Activated naive CD4-positive, alpha-beta T cell treated with anti-CD3 and anti-CD28 coated beads, Interleukin-2, amount 50 U/mL, for 72 hours (primary cell): ENCODE measurements around the gene ARHGAP23. TPM values are rescaled to one million over a fixed set of nuclear protein-coding genes. Genes with fewer than 3 reads are reported as not detected.

ENCODE experiments used
- ATAC-seq, 2 donors: fragments of 150-1000 bp; cut with Tn5 transposase; 2 replicates each; pipeline ENCODE4 v1.10.0; 2021; ENCODE audit warnings: mild to moderate bottlenecking in 2 of 2, moderate library complexity in 2 of 2
- DNase-seq, 2 donors: peaks; one replicate each; pipeline ENCODE4 v3.0.0; 2021 to 2022; ENCODE audit warnings: low spot score in 2 of 2
- H3K27ac Mint-ChIP-seq, 2 donors: one replicate each; pipeline ENCODE4 v1.8.0; 2022; ENCODE audit warnings: mild to moderate bottlenecking in 2 of 2, mixed read lengths in 2 of 2
- H3K36me3 Mint-ChIP-seq, 2 donors: one replicate each; pipeline ENCODE4 v1.8.0; 2022; ENCODE audit warnings: mixed read lengths in 2 of 2
- H3K9me3 Mint-ChIP-seq, 2 donors: one replicate each; pipeline ENCODE4 v1.8.0; 2022; ENCODE audit warnings: mixed read lengths in 2 of 2
- total RNA-seq, 2 donors: library from RNA; stranded (reverse); gene quantifications; one replicate each; pipeline ENCODE4 v1.2.3, GENCODE V29; 2022

Gene ARHGAP23
- total RNA-seq, 2 donors from 2014 or later = 0.43 to 1.3 TPM

DNA sequence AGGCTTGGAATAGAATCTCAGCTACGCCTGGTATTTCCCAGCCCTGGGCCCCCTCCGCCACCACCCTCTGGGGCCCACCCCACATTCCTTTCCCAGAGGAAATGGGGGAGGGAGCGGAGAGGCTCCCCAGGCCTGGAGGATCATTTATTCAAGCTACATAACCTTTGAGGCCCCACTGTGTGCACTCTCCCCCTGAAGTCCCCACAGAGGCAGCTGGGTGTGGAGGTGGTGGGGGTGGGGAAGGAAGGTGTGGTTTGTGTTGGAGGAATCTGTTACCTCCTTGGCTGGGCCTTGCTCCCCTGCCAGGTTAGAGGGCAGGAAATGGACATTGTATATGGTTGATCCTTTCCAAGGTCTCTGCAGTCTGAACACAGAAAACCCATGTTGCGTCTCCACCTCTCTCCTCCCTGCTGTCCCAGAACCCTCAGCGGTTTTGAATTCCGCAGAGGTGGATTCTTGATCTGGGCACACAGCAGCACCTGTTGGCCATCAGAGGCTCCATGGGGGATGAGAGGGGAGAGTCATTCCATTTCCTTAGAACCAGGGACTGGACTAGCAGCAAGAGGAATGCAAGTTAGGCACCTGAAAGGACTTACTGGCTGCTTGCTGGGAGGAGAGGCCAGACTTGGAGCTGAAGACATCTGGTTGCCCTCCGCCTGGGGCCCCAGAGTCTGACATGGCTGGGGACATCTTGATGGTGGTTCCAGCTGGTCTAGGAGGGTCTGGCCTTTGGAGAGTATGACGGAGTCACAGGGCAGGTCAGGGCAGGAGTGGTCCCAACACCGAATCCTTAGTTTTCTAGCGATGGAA lies 23.0 kb downstream of the ARHGAP23 start:
- ATAC-seq = no peak
- H3K9me3 Mint-ChIP-seq = no peaks in the 10 kb centered on the region
- no peak for DNase-seq
- H3K36me3 Mint-ChIP-seq = no peaks in the 10 kb centered on the region
- H3K27ac Mint-ChIP-seq = no peak overlapping the region

DNA sequence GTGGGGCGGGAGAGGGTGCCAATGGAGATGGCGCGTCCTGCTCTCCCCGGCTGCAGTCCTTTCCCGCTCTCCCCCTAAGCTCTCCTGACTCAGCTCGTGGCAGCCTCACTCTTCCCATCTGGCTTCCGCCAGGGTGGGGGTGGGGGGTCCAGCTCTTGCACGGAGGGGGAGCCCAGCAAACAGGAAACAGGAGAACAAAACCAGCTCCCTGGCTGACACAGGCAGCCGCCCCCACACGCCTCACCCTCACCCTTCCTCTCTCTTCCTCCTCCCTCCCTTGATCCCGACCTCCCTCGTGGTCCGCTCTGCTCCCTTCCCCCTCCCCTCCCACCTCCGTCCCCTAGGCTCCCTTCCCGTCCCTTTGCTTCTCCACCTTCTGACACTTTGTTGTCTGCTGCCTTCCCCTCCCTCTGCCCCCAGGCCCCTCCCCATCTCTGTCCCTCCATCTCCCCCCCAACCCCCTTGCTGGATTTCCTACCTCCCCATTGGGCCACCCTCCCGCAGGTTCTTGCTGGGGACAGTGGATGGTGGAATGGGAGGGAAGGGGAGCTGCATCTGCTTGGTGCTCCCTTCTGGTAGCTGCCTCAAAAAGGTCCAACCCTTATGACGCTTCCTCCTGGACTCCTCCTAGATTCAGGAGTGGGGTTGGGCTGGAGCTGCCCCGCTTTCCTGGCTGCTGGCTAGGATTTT lies 23.7 kb downstream of the ARHGAP23 start:
- Mint-ChIP-seq H3K27ac (no peak overlapping the region), H3K36me3 (no peaks in the 10 kb centered on the region), H3K9me3 (no peaks in the 10 kb centered on the region)
- no peak for DNase-seq
- ATAC-seq = no peak

DNA sequence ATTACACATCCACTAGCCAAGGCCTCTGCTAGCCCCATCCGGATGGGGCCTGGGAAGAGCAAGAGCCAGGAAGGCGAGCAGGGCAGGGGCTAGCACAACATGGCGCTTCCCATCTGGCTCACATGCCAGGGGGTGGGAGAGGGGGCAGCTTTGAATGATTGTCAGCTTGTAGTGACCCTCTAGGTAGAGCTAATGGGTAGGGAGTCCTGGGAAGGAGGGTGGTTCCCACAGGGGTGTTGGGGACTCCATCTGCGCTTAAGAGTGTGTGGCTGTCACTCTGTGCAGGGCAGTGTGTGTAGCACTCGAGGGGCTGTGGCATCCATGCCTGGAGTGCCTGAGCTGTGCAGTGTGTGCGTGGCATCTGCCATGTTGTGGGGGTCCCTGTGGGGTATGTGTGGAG lies 24.5 kb downstream of the ARHGAP23 start:
- no peak for ATAC-seq
- peak overlapping the region in 1 of 2 donors; percentile 77 for H3K27ac Mint-ChIP-seq
- no peaks in the 10 kb centered on the region for H3K36me3 Mint-ChIP-seq
- no peaks in the 10 kb centered on the region for H3K9me3 Mint-ChIP-seq
- DNase-seq = no peak

DNA sequence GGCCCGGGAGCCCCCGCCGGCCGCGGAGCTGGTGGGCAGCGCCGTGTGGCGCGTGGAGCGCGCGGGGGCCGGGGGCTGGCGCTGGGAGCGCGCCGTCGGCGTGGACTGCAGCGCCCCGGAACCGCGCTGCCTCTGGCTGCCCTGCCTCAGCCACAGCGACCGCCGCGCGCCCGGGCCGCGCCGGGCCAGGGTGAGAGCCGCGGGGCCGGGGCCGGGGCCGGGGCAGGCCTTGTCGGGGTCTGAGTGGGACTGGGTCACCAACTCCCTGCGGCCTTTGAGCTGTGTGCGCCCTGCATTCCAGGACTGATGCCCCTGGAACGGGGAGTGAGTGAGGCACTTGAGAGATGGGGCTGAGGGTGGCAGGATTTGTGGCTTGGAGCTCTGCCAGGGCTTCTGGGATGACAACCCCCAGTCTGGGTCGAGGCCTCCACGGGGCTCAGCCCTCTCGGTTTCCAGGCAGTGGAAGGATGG lies 25.7 kb downstream of the ARHGAP23 start:
- no peaks in the 10 kb centered on the region for H3K9me3 Mint-ChIP-seq
- no peaks in the 10 kb centered on the region for H3K36me3 Mint-ChIP-seq
- DNase-seq (no peak), ATAC-seq (peak in 1 of 2 donors; percentile 22)
- H3K27ac Mint-ChIP-seq = no peak overlapping the region

DNA sequence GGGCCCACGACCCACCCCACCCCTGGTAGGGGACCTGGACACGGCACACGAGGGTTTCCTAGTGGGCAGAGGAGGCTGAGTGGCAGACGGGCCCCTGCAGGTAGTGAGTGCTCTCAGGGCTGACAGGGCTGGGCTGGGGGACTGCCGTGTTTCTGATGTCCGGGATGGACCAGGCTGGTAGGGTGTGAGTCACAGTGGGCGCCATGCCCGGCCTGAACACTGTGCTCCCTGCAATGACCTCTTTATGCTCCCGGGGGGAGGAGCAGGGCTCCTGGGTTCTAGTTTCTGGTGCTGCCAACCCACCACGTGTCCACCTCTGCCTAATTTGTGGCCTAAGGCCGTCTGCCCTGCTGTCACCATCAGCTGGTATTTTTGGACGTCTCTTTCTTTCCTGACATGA lies 26.3 kb downstream of the ARHGAP23 start:
- no peak for ATAC-seq
- no peak overlapping the region for H3K27ac Mint-ChIP-seq
- no peaks in the 10 kb centered on the region for H3K9me3 Mint-ChIP-seq

DNA sequence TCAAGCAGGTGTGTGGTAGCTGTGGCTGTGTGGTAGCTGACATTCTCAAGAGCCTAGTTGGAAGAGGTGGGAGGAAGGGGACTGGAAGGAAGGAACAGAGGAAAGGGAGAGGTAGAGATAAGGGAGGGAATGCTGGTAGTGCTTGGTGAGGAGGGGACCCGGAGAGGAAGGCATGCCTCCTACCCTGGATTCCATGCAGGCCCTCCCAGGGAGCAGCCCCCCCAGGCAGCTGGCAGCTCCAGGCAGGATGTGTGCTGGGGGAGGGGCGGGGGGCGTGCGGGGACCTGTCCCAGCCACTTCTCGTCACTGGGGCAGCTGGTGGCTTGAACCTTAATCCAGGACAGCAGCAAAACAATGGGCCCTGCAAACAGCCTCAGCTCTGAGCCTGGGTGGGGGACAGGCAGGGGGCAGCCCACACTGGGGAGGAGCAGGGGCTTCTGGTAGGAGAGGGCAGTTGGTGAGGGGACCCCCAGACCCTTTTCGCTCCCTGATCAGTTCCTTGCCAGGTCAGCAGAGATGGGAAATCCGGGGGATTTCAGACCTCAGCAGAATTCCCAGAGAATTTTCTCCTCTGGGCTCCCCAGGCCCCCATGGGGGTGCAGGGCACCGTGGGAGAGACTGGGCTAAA lies 27.1 kb downstream of the ARHGAP23 start:
- Mint-ChIP-seq H3K9me3 (no peaks in the 10 kb centered on the region), H3K36me3 (no peaks in the 10 kb centered on the region), H3K27ac (no peak overlapping the region)
- ATAC-seq (no peak), DNase-seq (no peak)

More for the DNA sequence above, 26.3 kb downstream of the ARHGAP23 start:
- DNase-seq = no peak
- H3K36me3 Mint-ChIP-seq = no peaks in the 10 kb centered on the region

DNA sequence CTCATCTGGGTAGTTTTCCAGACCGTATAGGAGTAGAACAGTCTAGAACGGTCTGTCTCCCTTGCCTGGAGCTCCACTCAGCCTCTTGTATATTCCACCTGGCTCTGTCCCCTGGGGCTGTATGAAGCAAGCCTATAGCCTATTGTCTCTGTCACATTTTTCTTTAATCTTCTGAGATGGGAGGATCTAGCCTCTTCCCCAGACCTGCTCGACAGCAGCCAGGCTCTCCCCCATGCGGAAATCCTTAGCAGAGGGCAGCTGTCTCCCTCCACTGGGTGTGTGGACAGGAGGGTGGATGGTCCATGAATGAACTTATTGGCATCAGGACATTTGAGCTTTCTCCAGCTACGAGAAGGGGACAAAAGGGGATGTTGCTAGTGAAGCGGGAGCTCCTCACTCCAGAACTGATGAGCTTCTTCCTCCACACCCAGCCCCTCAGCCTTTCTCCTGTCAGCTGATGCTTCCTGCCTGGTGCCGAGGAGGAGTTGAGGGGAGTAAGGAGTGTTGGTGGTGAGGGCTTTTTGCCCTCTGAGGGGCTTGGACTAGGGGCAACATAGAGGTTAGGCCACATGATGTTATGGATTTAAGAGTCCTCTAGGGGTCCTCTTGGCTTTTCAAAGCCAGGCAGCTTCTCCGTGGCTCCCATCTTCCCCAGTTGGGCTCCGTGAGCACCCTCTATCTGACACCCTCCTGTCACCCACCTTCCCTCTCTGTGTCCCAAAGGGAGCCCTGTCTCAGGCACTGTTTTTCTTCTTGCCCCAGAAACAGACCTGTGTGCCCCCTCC lies 28.0 kb downstream of the ARHGAP23 start:
- no peak for DNase-seq
- Mint-ChIP-seq H3K27ac (no peak overlapping the region), H3K36me3 (no peaks in the 10 kb centered on the region), H3K9me3 (no peaks in the 10 kb centered on the region)
- ATAC-seq = no peak

DNA sequence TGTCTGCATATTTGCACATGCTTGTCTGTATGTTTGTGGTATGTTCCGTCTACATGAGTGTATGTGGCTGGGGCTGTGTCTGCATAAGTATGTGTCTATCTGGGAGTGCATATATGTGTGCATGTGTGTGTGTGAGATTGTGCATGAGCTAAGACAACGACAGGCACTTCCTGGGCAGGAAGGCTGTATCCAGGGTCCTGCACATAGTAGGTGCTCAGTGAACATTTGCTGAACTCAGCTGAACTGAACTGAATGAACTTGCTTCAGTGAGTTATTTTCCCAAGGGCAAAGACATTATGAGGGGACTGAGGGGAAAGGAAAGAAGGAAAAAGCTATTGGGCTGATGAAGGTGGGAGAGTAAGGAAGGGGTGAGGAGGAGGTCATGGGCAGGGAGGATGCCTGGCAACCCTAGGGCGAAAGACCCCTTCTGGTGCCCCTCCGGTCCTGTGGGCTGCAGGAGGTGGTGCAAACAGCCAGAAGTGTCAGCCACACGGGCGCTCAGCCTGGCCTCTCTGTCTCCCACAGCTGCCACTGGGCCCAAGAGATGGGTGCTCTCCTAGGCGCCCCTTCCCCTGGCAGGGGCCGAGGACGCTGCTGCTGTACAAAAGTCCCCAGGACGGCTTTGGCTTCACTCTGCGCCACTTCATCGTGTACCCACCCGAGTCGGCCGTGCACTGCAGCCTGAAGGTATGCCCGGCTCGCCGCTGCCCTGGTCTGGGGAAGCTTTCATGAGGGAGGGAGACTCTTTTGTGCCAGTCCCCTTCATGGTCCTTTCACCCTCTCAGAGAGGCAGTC lies 29.5 kb downstream of the ARHGAP23 start:
- H3K9me3 Mint-ChIP-seq = no peaks in the 10 kb centered on the region
- no peak for ATAC-seq
- no peak for DNase-seq
- no peaks in the 10 kb centered on the region for H3K36me3 Mint-ChIP-seq
- H3K27ac Mint-ChIP-seq = no peak overlapping the region

DNA sequence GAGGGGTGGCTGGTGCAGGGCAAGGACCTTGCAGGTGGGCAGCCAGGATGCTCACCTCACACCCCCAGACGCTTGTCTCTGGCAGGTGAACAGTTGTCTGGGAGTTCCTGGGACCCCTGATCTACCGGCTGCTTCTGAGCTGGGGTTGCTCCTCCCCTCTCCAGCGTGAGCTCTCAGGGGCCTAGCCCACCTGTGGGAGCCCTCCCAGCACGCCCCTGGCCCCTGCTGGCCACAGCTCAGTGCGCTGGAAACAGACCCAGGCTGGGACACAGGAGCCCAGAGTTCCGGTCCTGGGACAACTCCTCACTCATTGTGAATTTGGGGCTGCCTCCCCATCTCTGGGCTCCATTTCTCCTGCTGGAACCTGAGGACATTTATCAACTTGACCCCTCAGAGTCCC lies 30.3 kb downstream of the ARHGAP23 start:
- DNase-seq = no peak
- no peaks in the 10 kb centered on the region for H3K9me3 Mint-ChIP-seq
- no peak overlapping the region for H3K27ac Mint-ChIP-seq
- ATAC-seq = no peak
- H3K36me3 Mint-ChIP-seq = no peaks in the 10 kb centered on the region

DNA sequence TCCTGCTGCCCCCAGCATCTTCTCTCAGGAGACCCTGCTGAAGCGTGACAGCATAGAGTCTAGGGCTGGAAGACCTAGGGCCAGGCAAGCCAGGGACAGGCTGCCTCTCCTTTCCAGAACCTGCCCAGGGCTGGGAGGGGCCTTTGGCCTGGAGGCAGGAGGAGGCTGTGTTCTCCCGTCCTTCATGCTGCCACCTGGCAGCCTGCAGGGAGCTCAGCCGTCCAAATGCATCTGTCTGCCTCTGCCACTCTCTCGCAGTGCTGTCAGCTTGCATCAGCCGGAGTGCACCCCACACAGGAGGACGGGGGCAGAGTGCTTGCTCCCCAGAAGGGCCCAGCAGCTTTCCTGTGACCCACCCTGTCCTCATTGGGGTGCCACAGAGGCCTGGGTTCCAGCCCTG lies 31.3 kb downstream of the ARHGAP23 start:
- Mint-ChIP-seq H3K36me3 (no peaks in the 10 kb centered on the region), H3K9me3 (no peaks in the 10 kb centered on the region), H3K27ac (no peak overlapping the region)
- no peak for DNase-seq
- no peak for ATAC-seq

DNA sequence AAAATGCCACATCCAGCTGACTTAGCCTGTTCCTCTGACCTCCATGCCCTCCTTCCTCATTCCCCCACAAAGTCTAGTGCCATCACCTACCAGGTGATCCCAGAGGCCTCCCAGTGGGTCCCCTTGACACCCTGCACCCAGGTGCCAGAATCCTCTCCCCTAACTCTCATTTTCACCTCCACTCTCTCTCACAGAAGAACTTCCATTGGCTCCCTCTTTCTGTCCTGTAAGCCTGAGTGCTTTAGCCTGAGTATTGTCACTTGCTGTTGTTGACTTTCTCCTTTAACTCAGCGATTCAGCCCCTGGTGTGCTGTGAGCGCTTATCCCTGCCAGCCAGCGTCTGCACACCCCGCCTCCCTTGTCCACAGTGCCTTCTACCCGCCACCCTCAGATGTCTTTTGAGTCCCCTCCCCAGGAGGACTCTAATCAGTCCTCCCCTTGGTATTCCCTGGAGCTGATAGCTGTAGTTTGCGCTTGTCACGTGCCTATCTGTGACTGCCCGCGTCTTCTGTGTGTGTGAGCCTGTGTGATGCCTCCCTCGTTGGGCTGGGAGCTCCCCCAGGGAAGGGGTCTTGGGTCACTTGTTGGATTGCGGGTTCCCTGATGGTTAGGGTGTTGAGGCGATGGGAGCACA lies 31.9 kb downstream of the ARHGAP23 start:
- DNase-seq = no peak
- Mint-ChIP-seq H3K27ac (peak overlapping the region in 1 of 2 donors; percentile 38), H3K36me3 (no peaks in the 10 kb centered on the region), H3K9me3 (no peaks in the 10 kb centered on the region)
- ATAC-seq = no peak

DNA sequence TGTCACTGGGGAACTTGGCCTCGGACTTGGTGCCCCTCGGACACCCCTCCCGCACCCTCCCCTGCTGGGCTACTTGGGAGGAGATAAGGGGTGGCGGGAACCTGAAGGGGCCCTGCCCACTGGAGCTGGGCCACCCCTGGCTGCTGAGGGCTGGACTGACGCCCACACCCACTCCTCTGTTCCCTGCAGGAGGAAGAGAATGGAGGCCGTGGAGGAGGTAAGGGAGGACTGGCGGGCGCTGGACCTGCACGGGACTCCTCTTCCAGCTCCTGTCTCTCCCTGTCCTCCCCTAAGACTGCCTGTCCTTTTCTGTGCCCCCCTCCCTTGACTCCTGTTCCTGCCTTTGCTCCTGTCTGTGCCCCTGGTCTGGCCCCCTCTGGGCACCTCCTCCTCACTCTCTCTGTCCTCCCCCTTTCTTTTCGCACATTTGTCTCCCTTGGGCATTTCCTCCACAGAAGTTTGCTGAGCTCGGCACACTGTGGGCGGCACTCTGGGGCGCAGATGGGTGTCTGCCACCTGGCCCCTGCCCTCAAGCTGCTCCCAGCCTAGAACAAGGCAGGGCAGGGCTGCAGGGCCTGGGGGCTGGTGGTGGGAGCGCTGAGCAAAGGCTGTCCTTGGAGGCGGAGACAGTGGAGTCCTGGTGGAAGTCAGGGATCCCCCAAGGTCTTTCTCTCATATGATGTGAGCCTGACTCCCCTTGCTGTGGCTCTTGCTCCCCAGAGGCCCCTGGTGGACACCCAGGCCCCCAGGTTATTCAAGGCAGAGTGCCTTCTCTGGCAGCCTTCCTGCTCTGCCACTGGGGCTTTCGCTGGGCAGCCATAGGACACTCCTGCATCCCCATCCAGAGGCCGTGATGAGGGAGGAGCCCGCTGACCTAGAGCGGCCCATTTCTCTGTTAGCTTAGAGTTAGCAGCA lies 32.7 kb downstream of the ARHGAP23 start:
- no peaks in the 10 kb centered on the region for H3K9me3 Mint-ChIP-seq
- no peaks in the 10 kb centered on the region for H3K36me3 Mint-ChIP-seq
- ATAC-seq (no peak), DNase-seq (no peak)
- peak overlapping the region in 1 of 2 donors; percentile 38 for H3K27ac Mint-ChIP-seq

DNA sequence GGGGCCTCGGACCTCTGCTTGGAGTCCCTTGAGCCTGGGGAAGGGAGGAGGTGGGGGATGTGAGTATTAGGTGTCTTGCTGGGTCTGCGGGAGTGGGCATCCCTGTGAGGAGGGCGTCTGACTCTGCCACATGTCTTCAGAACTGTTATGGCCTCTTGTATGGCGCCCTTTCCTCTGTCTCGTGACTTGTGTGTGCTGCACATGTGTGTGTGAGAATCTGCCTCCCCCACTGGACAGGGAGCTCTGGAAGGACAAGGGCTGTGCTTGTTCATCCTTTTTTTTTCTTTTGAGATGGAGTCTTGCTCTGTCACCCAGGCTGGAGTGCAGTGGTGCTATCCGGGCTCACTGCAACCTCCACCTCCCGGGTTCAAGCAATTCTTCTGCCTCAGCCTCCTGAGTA lies 33.4 kb downstream of the ARHGAP23 start:
- Mint-ChIP-seq H3K27ac (no peak overlapping the region), H3K9me3 (no peaks in the 10 kb centered on the region), H3K36me3 (no peaks in the 10 kb centered on the region)
- DNase-seq (no peak), ATAC-seq (no peak)

DNA sequence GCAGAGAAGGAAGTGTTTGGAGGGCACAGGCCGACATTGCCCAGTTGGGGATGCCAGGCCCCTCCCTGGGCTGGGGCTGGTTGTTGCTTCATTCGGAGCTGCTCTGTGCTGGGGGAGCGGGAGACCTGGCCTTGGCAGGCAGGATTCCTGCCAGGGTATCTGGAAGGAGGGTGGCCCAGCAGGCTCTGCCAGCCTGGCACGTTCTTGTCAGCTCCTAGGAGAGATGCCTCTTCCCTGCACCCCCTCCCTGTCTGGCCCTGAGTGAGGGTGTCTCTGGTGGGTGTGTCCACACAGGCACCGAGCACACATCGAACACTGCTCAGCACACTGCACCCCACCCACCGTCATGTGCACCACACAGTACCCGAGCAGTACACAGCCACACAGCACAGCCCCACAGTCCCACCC lies 35.2 kb downstream of the ARHGAP23 start:
- no peaks in the 10 kb centered on the region for H3K9me3 Mint-ChIP-seq
- no peak overlapping the region for H3K27ac Mint-ChIP-seq
- H3K36me3 Mint-ChIP-seq = no peaks in the 10 kb centered on the region

DNA sequence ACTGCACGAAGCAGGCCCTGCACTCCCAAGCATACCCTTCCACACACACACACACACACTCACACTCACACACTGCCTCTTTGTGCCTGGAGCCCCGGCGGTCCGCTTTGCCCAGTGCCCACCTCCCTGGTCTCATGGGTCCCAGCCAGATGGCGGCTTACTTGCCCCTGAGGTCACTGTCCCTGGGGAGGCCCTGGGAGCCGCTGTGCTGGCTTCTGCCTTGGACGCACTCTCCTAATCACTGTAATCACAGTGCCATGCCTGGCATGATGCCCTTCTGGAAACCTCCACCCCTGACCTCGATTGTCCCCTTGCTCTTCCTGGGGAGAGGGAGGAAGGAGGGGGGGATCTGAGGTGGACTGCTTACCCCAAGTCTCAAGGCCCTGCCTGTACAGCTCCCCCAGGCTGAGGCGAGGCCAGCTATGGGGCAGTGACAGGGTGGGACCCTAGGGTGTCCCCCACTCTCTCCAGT lies 36.0 kb downstream of the ARHGAP23 start:
- DNase-seq (no peak), ATAC-seq (no peak)
- H3K36me3 Mint-ChIP-seq = no peaks in the 10 kb centered on the region
- no peak overlapping the region for H3K27ac Mint-ChIP-seq
- no peaks in the 10 kb centered on the region for H3K9me3 Mint-ChIP-seq

More for the DNA sequence above, 35.2 kb downstream of the ARHGAP23 start:
- DNase-seq (no peak), ATAC-seq (no peak)
